SK-N-SH treated with all-trans-retinoic acid at 6 μM for 48 hours (cell line): ENCODE measurements around the gene KIAA1217.

Source experiments
- TCF4 ChIP-seq: fragments of 250-450 bp; sonication (Bioruptor Pico); IDR thresholded peaks from 2 replicates; pipeline ENCODE4 v1.8.0; 2021; ENCODE audit warnings: mild to moderate bottlenecking, moderate library complexity, borderline replicate concordance
- TOX ChIP-seq: fragments of 250-450 bp; sonication (Bioruptor Pico); IDR thresholded peaks from 2 replicates; pipeline ENCODE4 v1.8.0; 2021; ENCODE audit warnings: mild to moderate bottlenecking, moderate library complexity, borderline replicate concordance
- ZNF70 ChIP-seq: fragments of 450-650 bp; formaldehyde crosslinking; IDR thresholded peaks from 2 replicates; pipeline ENCODE4 v1.5.0; 2020; ENCODE audit warnings: mild to moderate bottlenecking, moderate library complexity
- TF ChIP-seq, protein P1 (sequence below): fragments of 250-450 bp; sonication (Bioruptor Pico); IDR thresholded peaks from 2 replicates; pipeline ENCODE4 v1.5.1; 2020; ENCODE audit warnings: low read depth, mild to moderate bottlenecking, moderate library complexity

DNA sequence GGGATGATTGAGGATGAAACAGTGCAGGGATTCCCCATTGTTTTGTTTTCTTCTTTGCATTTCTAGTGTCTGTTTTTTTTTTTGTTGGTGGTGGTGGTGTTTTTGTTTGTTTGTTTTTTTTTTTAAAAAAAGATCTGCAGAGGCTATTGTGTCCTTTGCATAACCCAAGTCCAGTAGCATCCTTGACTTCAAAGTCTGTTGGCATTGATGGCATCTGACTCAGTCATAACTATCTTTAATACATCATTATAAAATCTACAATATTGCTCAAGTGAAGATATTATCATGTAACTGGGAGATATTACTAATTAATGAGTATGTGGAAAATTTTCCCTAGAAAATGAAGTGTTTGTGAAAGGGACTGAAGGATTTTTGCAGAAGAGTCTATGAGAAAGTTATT lies 70.2 kb downstream of the KIAA1217 start:
- TF ChIP-seq, protein P1, sequence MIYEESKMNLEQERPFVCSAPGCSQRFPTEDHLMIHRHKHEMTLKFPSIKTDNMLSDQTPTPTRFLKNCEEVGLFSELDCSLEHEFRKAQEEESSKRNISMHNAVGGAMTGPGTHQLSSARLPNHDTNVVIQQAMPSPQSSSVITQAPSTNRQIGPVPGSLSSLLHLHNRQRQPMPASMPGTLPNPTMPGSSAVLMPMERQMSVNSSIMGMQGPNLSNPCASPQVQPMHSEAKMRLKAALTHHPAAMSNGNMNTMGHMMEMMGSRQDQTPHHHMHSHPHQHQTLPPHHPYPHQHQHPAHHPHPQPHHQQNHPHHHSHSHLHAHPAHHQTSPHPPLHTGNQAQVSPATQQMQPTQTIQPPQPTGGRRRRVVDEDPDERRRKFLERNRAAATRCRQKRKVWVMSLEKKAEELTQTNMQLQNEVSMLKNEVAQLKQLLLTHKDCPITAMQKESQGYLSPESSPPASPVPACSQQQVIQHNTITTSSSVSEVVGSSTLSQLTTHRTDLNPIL: no peak
- no peak for TF ChIP-seq TOX (CRISPR knock-in tag)
- no peak for TF ChIP-seq ZNF70 (CRISPR knock-in tag)
- no peak for TF ChIP-seq TCF4 (CRISPR knock-in tag)
